Measurements from ENCODE around the gene DESI1.

DESI1 gene

GRCh38 chr22:41620589-41621098 lies at the start of gene DESI1:
Gene DESI1, minus strand, starts transcription at chr22:41621043. Its CDS starts 204 bp downstream, at chr22:41620839.
- TF ChIP-seq GATA3 (IDR thresholded peaks at IDR 0.05; ENCODE audit: low read depth, low read length), result no peak
- no peak for TF ChIP-seq GATA2 (IDR thresholded peaks at IDR 0.05; ENCODE audit: low read depth, low read length)

GRCh38 chr22:41668971-41669911 lies 48.4 kb upstream of the DESI1 start:
- TF ChIP-seq GATA2 (IDR thresholded peaks at IDR 0.05; ENCODE audit: low read depth, low read length) (no peak), GATA3 (IDR thresholded peaks at IDR 0.05; ENCODE audit: low read depth, low read length) (no peak)

- no peak for TF ChIP-seq GATA3 (IDR thresholded peaks at IDR 0.05; ENCODE audit: low read depth, low read length)
- TF ChIP-seq GATA2 (IDR thresholded peaks at IDR 0.05; ENCODE audit: low read depth, low read length), result no peak
Observed at GRCh38 chr22:41664951-41665350, 44.1 kb upstream of the DESI1 start.

- TF ChIP-seq GATA3 (IDR thresholded peaks at IDR 0.05; ENCODE audit: low read depth, low read length) (no peak), GATA2 (IDR thresholded peaks at IDR 0.05; ENCODE audit: low read depth, low read length) (no peak)
Observed at GRCh38 chr22:41664490-41664889, 43.6 kb upstream of the DESI1 start.

- no peak for TF ChIP-seq GATA3 (IDR thresholded peaks at IDR 0.05; ENCODE audit: low read depth, low read length)
- no peak for TF ChIP-seq GATA2 (IDR thresholded peaks at IDR 0.05; ENCODE audit: low read depth, low read length)
Observed at GRCh38 chr22:41661713-41662112, 40.9 kb upstream of the DESI1 start.

- TF ChIP-seq GATA3 (IDR thresholded peaks at IDR 0.05; ENCODE audit: low read depth, low read length) (no peak), GATA2 (IDR thresholded peaks at IDR 0.05; ENCODE audit: low read depth, low read length) (no peak)
Observed at GRCh38 chr22:41661088-41661487, 40.2 kb upstream of the DESI1 start.

- no peak for TF ChIP-seq GATA3 (IDR thresholded peaks at IDR 0.05; ENCODE audit: low read depth, low read length)
- TF ChIP-seq GATA2 (IDR thresholded peaks at IDR 0.05; ENCODE audit: low read depth, low read length), result no peak
Observed at GRCh38 chr22:41660416-41660815, 39.6 kb upstream of the DESI1 start.

GRCh38 chr22:41659941-41660340 lies 39.1 kb upstream of the DESI1 start:
- TF ChIP-seq GATA2 (IDR thresholded peaks at IDR 0.05; ENCODE audit: low read depth, low read length) (no peak), GATA3 (IDR thresholded peaks at IDR 0.05; ENCODE audit: low read depth, low read length) (no peak)

- TF ChIP-seq GATA3 (IDR thresholded peaks at IDR 0.05; ENCODE audit: low read depth, low read length) (no peak), GATA2 (IDR thresholded peaks at IDR 0.05; ENCODE audit: low read depth, low read length) (no peak)
Observed at GRCh38 chr22:41658869-41659268, 38.0 kb upstream of the DESI1 start.

GRCh38 chr22:41657709-41658108 lies 36.9 kb upstream of the DESI1 start:
- TF ChIP-seq GATA3 (IDR thresholded peaks at IDR 0.05; ENCODE audit: low read depth, low read length) (no peak), GATA2 (IDR thresholded peaks at IDR 0.05; ENCODE audit: low read depth, low read length) (no peak)

GRCh38 chr22:41656556-41656955 lies 35.7 kb upstream of the DESI1 start:
- TF ChIP-seq GATA3 (IDR thresholded peaks at IDR 0.05; ENCODE audit: low read depth, low read length), result no peak
- TF ChIP-seq GATA2 (IDR thresholded peaks at IDR 0.05; ENCODE audit: low read depth, low read length), result no peak

- TF ChIP-seq GATA2 (IDR thresholded peaks at IDR 0.05; ENCODE audit: low read depth, low read length), result no peak
- TF ChIP-seq GATA3 (IDR thresholded peaks at IDR 0.05; ENCODE audit: low read depth, low read length), result no peak
Observed at GRCh38 chr22:41654322-41654721, 33.5 kb upstream of the DESI1 start.

- TF ChIP-seq GATA3 (IDR thresholded peaks at IDR 0.05; ENCODE audit: low read depth, low read length) (no peak), GATA2 (IDR thresholded peaks at IDR 0.05; ENCODE audit: low read depth, low read length) (no peak)
Observed at GRCh38 chr22:41650821-41651220, 30.0 kb upstream of the DESI1 start.

GRCh38 chr22:41650229-41650628 lies 29.4 kb upstream of the DESI1 start:
- no peak for TF ChIP-seq GATA2 (IDR thresholded peaks at IDR 0.05; ENCODE audit: low read depth, low read length)
- no peak for TF ChIP-seq GATA3 (IDR thresholded peaks at IDR 0.05; ENCODE audit: low read depth, low read length)

GRCh38 chr22:41648432-41648831 lies 27.6 kb upstream of the DESI1 start:
- TF ChIP-seq GATA2 (IDR thresholded peaks at IDR 0.05; ENCODE audit: low read depth, low read length) (no peak), GATA3 (IDR thresholded peaks at IDR 0.05; ENCODE audit: low read depth, low read length) (no peak)

Data from SH-SY5Y (cell line).